Fibroblast of the aortic adventitia (primary cell): ENCODE measurements around the gene COMMD8. TPM values are rescaled to one million over a fixed set of nuclear protein-coding genes. Genes with fewer than 3 reads are reported as not detected.

Experiments
- DNase-seq: peaks from one replicate; pipeline ENCODE4 v3.0.0-alpha.2; 2010; ENCODE audit warnings: low read depth
- H3K4me3 ChIP-seq: 2 replicates; pipeline ENCODE4 v1.5.1; 2011; ENCODE audit warnings: low read depth, mild to moderate bottlenecking, control low read depth, low read length, moderate library complexity
- CTCF ChIP-seq: IDR thresholded peaks from 2 replicates; pipeline ENCODE4 v1.5.1; 2011; ENCODE audit warnings: mild to moderate bottlenecking, low read length, control low read depth, inconsistent platforms; ENCODE audit not compliant: insufficient read depth
- total RNA-seq: library from RNA; depleted of rRNA; stranded (reverse); fragments of >200 nt; gene quantifications from 2 replicates; pipeline ENCODE4 v1.2.3, GENCODE V29; 2012; ENCODE audit warnings: low replicate concordance

COMMD8 gene
- total RNA-seq, 1 donor, result 43.1 TPM

- no peak overlapping the region for H3K4me3 ChIP-seq
- DNase-seq, result no peak
- no peak for TF ChIP-seq CTCF
Observed at GRCh38 chr4:47432749-47433148, 30.8 kb downstream of the COMMD8 start.

GRCh38 chr4:47427935-47428334 is 35.6 kb downstream of the COMMD8 start:
- no peak overlapping the region for H3K4me3 ChIP-seq
- TF ChIP-seq CTCF, result no peak
- DNase-seq, result peak; percentile 36

GRCh38 chr4:47425628-47426027 is 37.9 kb downstream of the COMMD8 start:
- TF ChIP-seq CTCF, result no peak
- no peak overlapping the region for H3K4me3 ChIP-seq
- no peak for DNase-seq

- no peak for TF ChIP-seq CTCF
Observed at GRCh38 chr4:47419296-47419695, 44.2 kb downstream of the COMMD8 start.

GRCh38 chr4:47418147-47418546 is 45.4 kb downstream of the COMMD8 start:
- H3K4me3 ChIP-seq, result no peak overlapping the region
- peak; percentile 32 for DNase-seq

More at GRCh38 chr4:47419296-47419695, 44.2 kb downstream of the COMMD8 start:
- no peak overlapping the region for H3K4me3 ChIP-seq
- DNase-seq, result no peak

GRCh38 chr4:47415719-47416118 is 47.8 kb downstream of the COMMD8 start:
- no peak for TF ChIP-seq CTCF
- no peak overlapping the region for H3K4me3 ChIP-seq
- DNase-seq, result no peak

More at GRCh38 chr4:47418147-47418546, 45.4 kb downstream of the COMMD8 start:
- TF ChIP-seq CTCF, result no peak

GRCh38 chr4:47413521-47413920 is 50.0 kb downstream of the COMMD8 start:
- no peak for TF ChIP-seq CTCF
- H3K4me3 ChIP-seq, result no peak overlapping the region
- DNase-seq, result no peak
